Measurements from ENCODE around the gene SLC7A14. TPM values are rescaled to one million over a fixed set of nuclear protein-coding genes. Genes with fewer than 3 reads are reported as not detected.

SLC7A14 gene
- total and polyA plus RNA-seq, 2 of the 13 experiments (the other 11 are each of a cell fraction or from before 2014, with no cell fraction given): not detected

- TF ChIP-seq ZBTB10 (CRISPR knock-in tag; IDR thresholded peaks at IDR 0.05; ENCODE audit: borderline replicate concordance): 0 out of 2 replicates have a peak, but pooled peaks have one; percentile 43
- TF ChIP-seq REL (CRISPR knock-in tag; conservative IDR thresholded peaks at IDR 0.05): no peak
- 0 out of 2 replicates have a peak, but pooled peaks have one; percentile 16 for TF ChIP-seq ZNF629 (CRISPR knock-in tag; conservative IDR thresholded peaks at IDR 0.05)
- peak; percentile 65; the same call in 1 of the 2 replicates for TF ChIP-seq FOXJ3 (CRISPR knock-in tag; IDR thresholded peaks at IDR 0.05; ENCODE audit: borderline replicate concordance)
- TF ChIP-seq ZBTB2 (CRISPR knock-in tag; IDR thresholded peaks at IDR 0.05; ENCODE audit: low read depth): 0 out of 2 replicates have a peak, but pooled peaks have one; percentile 16
- no peak for TF ChIP-seq ZNF678 (CRISPR knock-in tag; IDR thresholded peaks at IDR 0.05)
- no peak for TF ChIP-seq PCBP2 (optimal IDR thresholded peaks at IDR 0.05; ENCODE audit: low read depth, low read length, poor library complexity, severe bottlenecking)
- TF ChIP-seq ZNF556 (CRISPR knock-in tag; IDR thresholded peaks at IDR 0.05; ENCODE audit: borderline replicate concordance): peak; percentile 24; the same call in 1 of the 2 replicates
- peak; percentile 70; the same call in 1 of the 2 replicates for TF ChIP-seq MYC (CRISPR knock-in tag; IDR thresholded peaks at IDR 0.05; ENCODE audit: borderline replicate concordance)
- peak; percentile 58 for TF ChIP-seq FOXA3 (CRISPR knock-in tag; IDR thresholded peaks at IDR 0.05)
- TF ChIP-seq TEAD3 (CRISPR knock-in tag; optimal IDR thresholded peaks at IDR 0.05; ENCODE audit: borderline replicate concordance): no peak
- peak; percentile 74 for TF ChIP-seq ZNF331 (CRISPR knock-in tag; IDR thresholded peaks at IDR 0.05)
- peak; percentile 71; the same call in 1 of the 2 replicates for TF ChIP-seq ISL2 (CRISPR knock-in tag; IDR thresholded peaks at IDR 0.05)
- no peak for TF ChIP-seq ZNF160 (CRISPR knock-in tag; IDR thresholded peaks at IDR 0.05)
- peak; percentile 63; the same call in 1 of the 2 replicates for TF ChIP-seq THAP9 (CRISPR knock-in tag; IDR thresholded peaks at IDR 0.05; ENCODE audit: borderline replicate concordance)
- TF ChIP-seq CEBPG (CRISPR knock-in tag; IDR thresholded peaks at IDR 0.05): peak; percentile 56; the same call in 1 of the 2 replicates
- peak; percentile 52; the same call in 1 of the 2 replicates for TF ChIP-seq GATA4 (IDR thresholded peaks at IDR 0.05; ENCODE audit: borderline replicate concordance, low read depth)
- no peak for TF ChIP-seq ZNF660 (CRISPR knock-in tag; IDR thresholded peaks at IDR 0.05; ENCODE audit: borderline replicate concordance, low read depth)
- TF ChIP-seq ZNF614 (CRISPR knock-in tag; IDR thresholded peaks at IDR 0.05; ENCODE audit: borderline replicate concordance): peak; percentile 81; the same call in 1 of the 2 replicates
- TF ChIP-seq ZNF143 (CRISPR knock-in tag; IDR thresholded peaks at IDR 0.05): no peak
- no peak for TF ChIP-seq PLRG1 (conservative IDR thresholded peaks at IDR 0.05)
These were observed 160.2 kb downstream of the SLC7A14 start (continued) for GRCh38 chr3:170425491-170426239.
